Hematopoietic multipotent progenitor cell (in vitro differentiated cells): Measurements from ENCODE around the gene ATG10. TPM values are rescaled to one million over a fixed set of nuclear protein-coding genes. Genes with fewer than 3 reads are reported as not detected.
A peak's percentile ranks its signal among the peaks of the same experiment; 100 is the strongest.
"Not testable (repeated sequence)": the region's sequence is repeated elsewhere in the genome, so short reads cannot be mapped to it uniquely, and the experiment has no call there.

ENCODE experiments used
- DNase-seq, 3 donors: peaks; one replicate each; pipeline ENCODE4 v3.0.0-alpha.2; 2011 to 2015; ENCODE audit warnings: low read depth in 2 of 3, low spot score in 2 of 3
- total RNA-seq: library from RNA; depleted of rRNA; stranded (reverse); fragments of >200 nt; gene quantifications from one replicate; pipeline ENCODE4 v1.2.3, GENCODE V29; 2012

Gene ATG10
- total RNA-seq, 1 donor: 8.6 TPM

GRCh38 chr5:82045554-82046275, 73.9 kb downstream of the ATG10 start:
- DNase-seq: no peak

- no peak for DNase-seq
These were observed 74.4 kb downstream of the ATG10 start for GRCh38 chr5:82046276-82046647.

GRCh38 chr5:82050955-82051354, 79.1 kb downstream of the ATG10 start:
- DNase-seq: no peak

- no peak for DNase-seq
These were observed 82.3 kb downstream of the ATG10 start for GRCh38 chr5:82054004-82054710.

- DNase-seq: no peak
These were observed 85.2 kb downstream of the ATG10 start for GRCh38 chr5:82057051-82057450.

GRCh38 chr5:82058710-82059109, 86.9 kb downstream of the ATG10 start:
- DNase-seq: peak in 1 of 3 donors; percentile 13

- no peak for DNase-seq
These were observed 95.0 kb downstream of the ATG10 start for GRCh38 chr5:82066791-82067190.

GRCh38 chr5:82068042-82068441, 96.2 kb downstream of the ATG10 start:
- DNase-seq: not testable (repeated sequence)

- peak in 2 of 3 donors; percentile 14 to 62 for DNase-seq
These were observed 96.9 kb downstream of the ATG10 start for GRCh38 chr5:82068723-82069122.

GRCh38 chr5:82072138-82072537, 100.3 kb downstream of the ATG10 start:
- DNase-seq: no peak

GRCh38 chr5:82073179-82073578, 101.4 kb downstream of the ATG10 start:
- DNase-seq: no peak

GRCh38 chr5:82074950-82075349, 103.1 kb downstream of the ATG10 start:
- DNase-seq: no peak

GRCh38 chr5:82077496-82077895, 105.7 kb downstream of the ATG10 start:
- DNase-seq: no peak

GRCh38 chr5:82091617-82092016, 119.8 kb downstream of the ATG10 start:
- no peak for DNase-seq

GRCh38 chr5:82095536-82095935, 123.7 kb downstream of the ATG10 start:
- no peak for DNase-seq

GRCh38 chr5:82096249-82096648, 124.4 kb downstream of the ATG10 start:
- DNase-seq: no peak

GRCh38 chr5:82100303-82101077, 128.7 kb downstream of the ATG10 start:
- peak in 2 of 3 donors; percentile 67 to 89 for DNase-seq

GRCh38 chr5:82104872-82105271, 133.0 kb downstream of the ATG10 start:
- DNase-seq: no peak

GRCh38 chr5:82105457-82105856, 133.6 kb downstream of the ATG10 start:
- no peak for DNase-seq

GRCh38 chr5:82106207-82106606, 134.4 kb downstream of the ATG10 start:
- DNase-seq: no peak

- peak in 1 of 3 donors; percentile 52 for DNase-seq
These were observed 134.9 kb downstream of the ATG10 start for GRCh38 chr5:82106756-82107155.
